Hematopoietic multipotent progenitor cell treated with erythropoietin and hydrocortisone succinate and interleukin-3 and kit ligand, for 4 days (in vitro differentiated cells): Measurements from ENCODE around the gene SNX25.
"Not testable (repeated sequence)": the region's sequence is repeated elsewhere in the genome, so short reads cannot be mapped to it uniquely, and the experiment has no call there.

ENCODE experiments used
- DNase-seq: peaks from one replicate; pipeline ENCODE4 v3.0.0-alpha.2; 2015

SNX25 gene

GRCh38 chr4:185205073-185205472, 4.3 kb upstream of the SNX25 start:
- DNase-seq, result not testable (repeated sequence)

GRCh38 chr4:185205697-185206342, 3.6 kb upstream of the SNX25 start:
- no peak for DNase-seq

GRCh38 chr4:185207466-185207865, 1.9 kb upstream of the SNX25 start:
- DNase-seq, result no peak

- not testable (repeated sequence) for DNase-seq
These were observed 379 bp downstream of the SNX25 start for GRCh38 chr4:185209852-185210101.

- peak; percentile 42 for DNase-seq
These were observed 944 bp downstream of the SNX25 start for GRCh38 chr4:185210102-185210981.

GRCh38 chr4:185211035-185211434, 1.6 kb downstream of the SNX25 start:
- no peak for DNase-seq

GRCh38 chr4:185211641-185212040, 2.2 kb downstream of the SNX25 start:
- no peak for DNase-seq

GRCh38 chr4:185212581-185212980, 3.2 kb downstream of the SNX25 start:
- DNase-seq, result no peak

GRCh38 chr4:185213877-185214276, 4.5 kb downstream of the SNX25 start:
- peak; percentile 88 for DNase-seq

GRCh38 chr4:185215261-185215660, 5.9 kb downstream of the SNX25 start:
- no peak for DNase-seq

GRCh38 chr4:185217408-185217975, 8.1 kb downstream of the SNX25 start:
- no peak for DNase-seq

- no peak for DNase-seq
These were observed 8.9 kb downstream of the SNX25 start for GRCh38 chr4:185218312-185218711.

GRCh38 chr4:185219551-185220344, 10.3 kb downstream of the SNX25 start:
- DNase-seq, result no peak

GRCh38 chr4:185221491-185221890, 12.1 kb downstream of the SNX25 start:
- no peak for DNase-seq

- DNase-seq, result no peak
These were observed 12.5 kb downstream of the SNX25 start for GRCh38 chr4:185221912-185222311.

- no peak for DNase-seq
These were observed 13.2 kb downstream of the SNX25 start for GRCh38 chr4:185222598-185222997.

- no peak for DNase-seq
These were observed 15.2 kb downstream of the SNX25 start for GRCh38 chr4:185224597-185224996.

- no peak for DNase-seq
These were observed 16.5 kb downstream of the SNX25 start for GRCh38 chr4:185225940-185226339.

- no peak for DNase-seq
These were observed 17.7 kb downstream of the SNX25 start for GRCh38 chr4:185227131-185227551.

- DNase-seq, result no peak
These were observed 18.4 kb downstream of the SNX25 start for GRCh38 chr4:185227713-185228278.

- no peak for DNase-seq
These were observed 19.8 kb downstream of the SNX25 start for GRCh38 chr4:185229021-185229818.

GRCh38 chr4:185232370-185232769, 23.0 kb downstream of the SNX25 start:
- DNase-seq, result no peak
